GM19025 (cell line): ENCODE data around the gene C15orf40.

Experiments
- ATAC-seq: cut with Tn5 transposase; IDR thresholded peaks from one replicate; pipeline ENCODE4 v1.9.1; 2021; ENCODE audit warnings: mild to moderate bottlenecking, low read depth, moderate library complexity; ENCODE audit not compliant: unreplicated experiment

Gene C15orf40

GRCh38 chr15:82995938-82996337 lies 15.5 kb downstream of the C15orf40 start:
- no peak for ATAC-seq

GRCh38 chr15:82995076-82995475 lies 16.4 kb downstream of the C15orf40 start:
- ATAC-seq: no peak

GRCh38 chr15:82993144-82993543 lies 18.3 kb downstream of the C15orf40 start:
- no peak for ATAC-seq

- ATAC-seq: no peak
Observed at GRCh38 chr15:82992436-82992998, 18.9 kb downstream of the C15orf40 start.

- ATAC-seq: peak; percentile 8
Observed at GRCh38 chr15:82986442-82986780, 25.0 kb downstream of the C15orf40 start.

GRCh38 chr15:82985688-82986441 lies 25.6 kb downstream of the C15orf40 start, which contains the start of gene RAMAC:
TSS of gene RAMAC (plus strand) at chr15:82986210. CDS start at chr15:82989019, 2,809 bp downstream.
- ATAC-seq: peak; percentile 95

- no peak for ATAC-seq
Observed at GRCh38 chr15:82980981-82981380, 30.5 kb downstream of the C15orf40 start.

GRCh38 chr15:82979726-82980125 lies 31.7 kb downstream of the C15orf40 start:
- ATAC-seq: no peak

- no peak for ATAC-seq
Observed at GRCh38 chr15:82978438-82978837, 33.0 kb downstream of the C15orf40 start.

GRCh38 chr15:82977076-82977475 lies 34.4 kb downstream of the C15orf40 start:
- no peak for ATAC-seq

GRCh38 chr15:82972990-82973389 lies 38.4 kb downstream of the C15orf40 start:
- no peak for ATAC-seq

GRCh38 chr15:82971218-82971984 lies 40.0 kb downstream of the C15orf40 start:
- no peak for ATAC-seq

GRCh38 chr15:82970696-82971095 lies 40.7 kb downstream of the C15orf40 start:
- no peak for ATAC-seq

- no peak for ATAC-seq
Observed at GRCh38 chr15:82970078-82970686, 41.3 kb downstream of the C15orf40 start.

GRCh38 chr15:82969353-82969752 lies 42.1 kb downstream of the C15orf40 start:
- ATAC-seq: no peak

- ATAC-seq: no peak
Observed at GRCh38 chr15:82968066-82968465, 43.4 kb downstream of the C15orf40 start.

- ATAC-seq: peak; percentile 77
Observed at GRCh38 chr15:82966671-82967071, 44.8 kb downstream of the C15orf40 start.

- ATAC-seq: no peak
Observed at GRCh38 chr15:82964890-82965289, 46.5 kb downstream of the C15orf40 start.

GRCh38 chr15:82963471-82964341 lies 47.7 kb downstream of the C15orf40 start:
- no peak for ATAC-seq

- no peak for ATAC-seq
Observed at GRCh38 chr15:82960766-82961165, 50.7 kb downstream of the C15orf40 start.
